H1 (cell line): ENCODE measurements around the gene HTR3B. TPM values are rescaled to one million over a fixed set of nuclear protein-coding genes. Genes with fewer than 3 reads are reported as not detected.

Source experiments
- CTCF ChIA-PET: fragments of 300-600 bp; sonication (Branson Sonifier 250); formaldehyde crosslinking; loops from one replicate; lab custom pipeline; 2021; ENCODE audit not compliant: partially characterized antibody; lab: Charles Lee
- POLR2A ChIA-PET: fragments of 300-600 bp; sonication (Branson Sonifier 250); formaldehyde crosslinking; loops from one replicate; lab custom pipeline; 2021; ENCODE audit warnings: inconsistent platforms; ENCODE audit not compliant: partially characterized antibody; lab: Charles Lee
- DNase-seq, 2 experiments: peaks; one replicate each; pipeline versions ENCODE4 v3.0.0 to v3.0.0-alpha.2; 2010 to 2022; ENCODE audit warnings: low spot score in 2 of 2, low read depth in 1 of 2, mixed read lengths in 1 of 2
- FAIRE-seq: peaks from 2 replicates; lab custom pipeline; 2011; peaks lifted over from hg19 to GRCh38; lab: Jason Lieb, UNC
- H2AFZ ChIP-seq: 2 replicates; pipeline ENCODE4 v1.8.1; 2012; ENCODE audit warnings: low read length, inconsistent platforms
- H2AK5ac ChIP-seq: 2 replicates; pipeline ENCODE4 v1.6.1; 2013; ENCODE audit warnings: low read depth, low read length
- H2BK120ac ChIP-seq: replicated peaks from 2 replicates; pipeline ENCODE3; 2013; ENCODE audit warnings: low read depth, low read length, inconsistent platforms
- H2BK12ac ChIP-seq: 2 replicates; pipeline ENCODE4 v1.6.1; 2013; ENCODE audit warnings: low read depth, low read length
- H2BK15ac ChIP-seq: 2 replicates; pipeline ENCODE4 v1.6.1; 2013; ENCODE audit warnings: low read length
- H2BK20ac ChIP-seq: 2 replicates; pipeline ENCODE4 v1.6.1; 2013; ENCODE audit warnings: low read length
- H2BK5ac ChIP-seq: 2 replicates; pipeline ENCODE4 v1.6.1; 2013; ENCODE audit warnings: low read depth, low read length
- H3K14ac ChIP-seq: 2 replicates; pipeline ENCODE4 v1.6.1; 2013; ENCODE audit warnings: inconsistent platforms; ENCODE audit not compliant: insufficient read length
- H3K18ac ChIP-seq: 2 replicates; pipeline ENCODE4 v1.6.1; 2013; ENCODE audit warnings: low read length; ENCODE audit errors: extremely low read depth
- H3K23ac ChIP-seq: 2 replicates; pipeline ENCODE4 v1.6.1; 2013; ENCODE audit warnings: inconsistent platforms; ENCODE audit not compliant: insufficient read length
- H3K23me2 ChIP-seq: 2 replicates; pipeline ENCODE4 v1.6.1; 2013; ENCODE audit warnings: low read depth, low read length
- H3K27ac ChIP-seq: 2 replicates; pipeline ENCODE4 v1.6.1; 2011; ENCODE audit warnings: low read depth, low read length, inconsistent platforms
- H3K27me3 ChIP-seq, 4 experiments: replicated peaks in 1 of 4; 1 replicate in 1 of 4; 2 replicates in 3 of 4; pipeline versions ENCODE4 v1.6.1 to v1.8.1; 2011 to 2013; ENCODE audit warnings: low read length in 3 of 4, mild to moderate bottlenecking in 3 of 4, inconsistent platforms in 2 of 4, mixed read lengths in 2 of 4, moderate library complexity in 1 of 4; ENCODE audit not compliant: control insufficient read depth in 3 of 4, insufficient read depth in 3 of 4; ENCODE audit errors: extremely low read depth in 1 of 4
- H3K36me3 ChIP-seq, 4 experiments: 2 replicates each; pipeline versions ENCODE4 v1.6.1 to v1.8.1; 2011 to 2013; ENCODE audit warnings: mild to moderate bottlenecking in 4 of 4, low read length in 3 of 4, moderate library complexity in 2 of 4, control low read depth in 1 of 4, inconsistent platforms in 1 of 4; ENCODE audit not compliant: insufficient read depth in 4 of 4, control insufficient read depth in 2 of 4
- H3K4ac ChIP-seq: replicated peaks from 2 replicates; pipeline ENCODE3; 2013; ENCODE audit warnings: low read length, low read depth, mixed read lengths, inconsistent platforms; ENCODE audit not compliant: insufficient read length
- H3K4me1 ChIP-seq, 4 experiments: replicated peaks in 1 of 4; 1 replicate in 1 of 4; 2 replicates in 3 of 4; pipeline versions ENCODE4 v1.6.1 to v1.8.1; 2011 to 2013; ENCODE audit warnings: low read length in 3 of 4, inconsistent platforms in 2 of 4, mixed read lengths in 1 of 4; ENCODE audit not compliant: insufficient read depth in 4 of 4, control insufficient read depth in 3 of 4
- H3K4me2 ChIP-seq, 2 experiments: 2 replicates each; pipeline versions ENCODE4 v1.6.1 to v1.8.1; 2011 to 2013; ENCODE audit warnings: low read depth in 2 of 2, low read length in 2 of 2, control low read depth in 1 of 2, inconsistent platforms in 1 of 2, mild to moderate bottlenecking in 1 of 2; ENCODE audit not compliant: insufficient read depth in 1 of 2
- H3K4me3 ChIP-seq, 4 experiments: fragments of 200-600, 300-600 bp in 1 of 4; sonication (generic), shearing (Covaris generic), sonication (Bioruptor Twin) in 1 of 4; 2 replicates each; pipeline versions ENCODE4 v1.5.1 to v1.8.1; 2011 to 2016; ENCODE audit warnings: low read length in 4 of 4, low read depth in 3 of 4, control low read depth in 2 of 4, inconsistent platforms in 2 of 4, mild to moderate bottlenecking in 2 of 4, mixed read lengths in 1 of 4, moderate library complexity in 1 of 4; ENCODE audit not compliant: insufficient read depth in 2 of 4; ENCODE audit errors: extremely low read depth in 1 of 4
- H3K56ac ChIP-seq: replicated peaks from 2 replicates; pipeline ENCODE3; 2013; ENCODE audit warnings: low read depth, mild to moderate bottlenecking, mixed read lengths, low read length, inconsistent platforms; ENCODE audit not compliant: insufficient read length
- H3K79me1 ChIP-seq: 2 replicates; pipeline ENCODE4 v1.6.1; 2013; ENCODE audit warnings: low read depth, low read length, control low read depth
- H3K79me2 ChIP-seq, 2 experiments: 2 replicates each; pipeline versions ENCODE4 v1.6.1 to v1.8.1; 2012 to 2013; ENCODE audit warnings: low read length in 2 of 2, mild to moderate bottlenecking in 2 of 2, inconsistent platforms in 1 of 2; ENCODE audit not compliant: insufficient read depth in 2 of 2, control insufficient read depth in 1 of 2
- H3K9ac ChIP-seq, 4 experiments: replicated peaks in 1 of 4; 1 replicate in 1 of 4; 2 replicates in 3 of 4; pipeline versions ENCODE4 v1.6.1 to v1.8.1; 2011 to 2013; ENCODE audit warnings: low read depth in 3 of 4, low read length in 3 of 4, control low read depth in 2 of 4, mild to moderate bottlenecking in 2 of 4, moderate library complexity in 2 of 4, inconsistent platforms in 1 of 4; ENCODE audit errors: extremely low read depth in 1 of 4
- H3K9me3 ChIP-seq, 2 experiments: 2 replicates each; pipeline versions ENCODE4 v1.6.1 to v1.8.1; 2012 to 2013; ENCODE audit warnings: mild to moderate bottlenecking in 2 of 2, moderate library complexity in 2 of 2, control low read depth in 1 of 2, inconsistent platforms in 1 of 2, low read depth in 1 of 2, low read length in 1 of 2, mixed read lengths in 1 of 2; ENCODE audit not compliant: insufficient read depth in 2 of 2
- H4K20me1 ChIP-seq, 2 experiments: replicated peaks in 1 of 2; 2 replicates each; pipeline versions ENCODE3 to v1.8.1; 2011 to 2013; ENCODE audit warnings: inconsistent platforms in 2 of 2, low read length in 2 of 2, mild to moderate bottlenecking in 1 of 2; ENCODE audit not compliant: insufficient read depth in 2 of 2, control insufficient read depth in 1 of 2
- H4K5ac ChIP-seq: 2 replicates; pipeline ENCODE4 v1.6.1; 2013; ENCODE audit warnings: low read length, low read depth, mixed read lengths, inconsistent platforms; ENCODE audit not compliant: insufficient read length
- H4K8ac ChIP-seq: 2 replicates; pipeline ENCODE4 v1.8.0; 2013; ENCODE audit warnings: mild to moderate bottlenecking, moderate library complexity, low read length, inconsistent platforms; ENCODE audit not compliant: insufficient read depth; ENCODE audit errors: extremely low read depth
- H4K91ac ChIP-seq: replicated peaks from 2 replicates; pipeline ENCODE3; 2013; ENCODE audit warnings: low read length, mixed read lengths, inconsistent platforms; ENCODE audit not compliant: insufficient read length
- CEBPB ChIP-seq: IDR thresholded peaks from 2 replicates; pipeline ENCODE4 v1.6.1; 2012; ENCODE audit warnings: low read depth, low read length
- KDM4A ChIP-seq: IDR thresholded peaks from one replicate; pipeline ENCODE4 v1.7.1; 2012; ENCODE audit warnings: low read depth, mild to moderate bottlenecking, moderate library complexity, low read length, inconsistent platforms; ENCODE audit not compliant: severe bottlenecking
- RNF2 ChIP-seq: fragments of 200-900, 300-1000 bp; sonication (generic); IDR thresholded peaks from 2 replicates; pipeline ENCODE4 v1.7.1; 2016; ENCODE audit warnings: borderline replicate concordance, low read depth, mild to moderate bottlenecking, antibody characterized with exemption, low read length; ENCODE audit not compliant: poor library complexity, severe bottlenecking; ENCODE audit errors: missing control alignments
- SUZ12 ChIP-seq: fragments of 200-600 bp; sonication (generic); IDR thresholded peaks from 2 replicates; pipeline ENCODE4 v1.6.1; 2012; ENCODE audit warnings: mild to moderate bottlenecking, inconsistent platforms, low read length, moderate library complexity, mixed read lengths
- WGBS, 2 experiments: shearing (Covaris generic) in 1 of 2; methylation state at CpG; one replicate each; pipeline versions ENCODE4 v1.1.6 to v1.1.7; 2013 to 2015; ENCODE audit warnings: low lambda C conversion rate in 2 of 2, mixed read lengths in 2 of 2, inconsistent platforms in 1 of 2, low coverage in 1 of 2, missing lambda C conversion rate in 1 of 2; ENCODE audit not compliant: insufficient replicate concordance in 2 of 2, insufficient coverage in 1 of 2, insufficient read length in 1 of 2; ENCODE audit errors: extremely low coverage in 1 of 2, missing lambda C conversion rate in 1 of 2; 5-methylcytosine and 5-hydroxymethylcytosine counted together
- polyA plus RNA-seq, 7 experiments: library from polyadenylated mRNA; depleted of rRNA in 3 of 7; stranded (reverse) in 5 of 7; unstranded in 2 of 7; fragments of >200 nt in 5 of 7; fragments of 200-250 nt in 2 of 7; gene quantifications; 1 replicate in 5 of 7; 2 replicates in 1 of 7; 4 replicates in 1 of 7; pipeline versions ENCODE4 v1.2.1 to v1.2.3, GENCODE V29; 2011 to 2013; ENCODE audit warnings: missing spikeins in 2 of 7, mixed read lengths in 2 of 7
- total RNA-seq: library from RNA; stranded (reverse); fragmentation: NEBNext Ultra II Directional; extraction: Animal tissue kit (Norgen Biotek cat#: 25700); gene quantifications from 2 replicates; pipeline ENCODE4 v1.2.1, GENCODE V29; 2021

Gene HTR3B
- total and polyA plus RNA-seq, 2 of the 8 experiments (the other 6 are each of a cell fraction or from before 2014, with no cell fraction given) = not detected

GRCh38 chr11:113874581-113875233 lies 29.9 kb upstream of the HTR3B start:
- TF ChIP-seq RNF2 (no peak), KDM4A (no peak), CEBPB (no peak), SUZ12 (no peak)
- peaks cover 10% of the 10 kb centered on the region for H3K23me2 ChIP-seq
- ChIA-PET POLR2A (interaction anchor here (0.6 to 8.0 kb wide), 11 partner anchors 13 to 117 kb away, joined by 3 to 91 read pairs (median 3); no protein-coding TSS in a partner anchor), CTCF (interaction anchor here (1.0 to 2.0 kb wide), 3 partner anchors 21 to 69 kb away, joined by 5 to 9 read pairs (median 5); no protein-coding TSS in a partner anchor)
- H3K79me1 ChIP-seq = peaks cover 4% of the 10 kb centered on the region; the same call in 1 of the 2 replicates
- H3K23ac ChIP-seq = no peak overlapping the region
- no peak overlapping the region for H2AK5ac ChIP-seq
- H3K14ac ChIP-seq = no peak overlapping the region
- H3K27ac ChIP-seq = no peak overlapping the region
- H3K9me3 ChIP-seq = no peaks in the 10 kb centered on the region; a peak in 1 of 4 replicates
- DNase-seq (no peak), FAIRE-seq (no peak)
- H4K8ac ChIP-seq = peak overlapping the region; percentile 71; the same call in 1 of the 2 replicates
- peaks cover 4 to 8% (median 7%) of the 10 kb centered on the region in 4 experiments; a peak in 4 of 7 replicates for H3K4me1 ChIP-seq
- no peak overlapping the region for H3K4ac ChIP-seq
- H2BK20ac ChIP-seq = no peak overlapping the region
- peak overlapping the region; percentile 48 for H4K91ac ChIP-seq
- peaks cover 5 to 9% of the 10 kb centered on the region in 2 experiments for H4K20me1 ChIP-seq
- H2BK120ac ChIP-seq = no peak overlapping the region
- no peak overlapping the region for H2BK15ac ChIP-seq
- peak overlapping the region; percentile 47 for H4K5ac ChIP-seq
- peak overlapping the region; percentile 78 to 100 (median 90) for H3K4me3 ChIP-seq
- peaks cover 0 to 20% (median 0%) of the 10 kb centered on the region in 4 experiments; a peak in 2 of 8 replicates for H3K36me3 ChIP-seq
- 0 out of 2 replicates have a peak overlapping the region, but pooled peaks have one; percentile 16 for H2AFZ ChIP-seq
- no peak overlapping the region for H2BK12ac ChIP-seq
- H2BK5ac ChIP-seq = 0 out of 2 replicates have a peak overlapping the region, but pooled peaks have one; percentile 37
- H3K27me3 ChIP-seq = no peaks in the 10 kb centered on the region
- peak overlapping the region; percentile 70 to 75 for H3K4me2 ChIP-seq
- H3K56ac ChIP-seq = peak overlapping the region; percentile 66
- H3K79me2 ChIP-seq = peaks cover 9 to 54% of the 10 kb centered on the region in 2 experiments
- H3K18ac ChIP-seq = 0 out of 2 replicates have a peak overlapping the region, but pooled peaks have one; percentile 1
- 2% methylated on average over 19 of the region's 19 CpGs; no CpG with 5 or more reads in 1 of the 2 experiments for WGBS, 2 experiments
- H3K9ac ChIP-seq = peak overlapping the region; percentile 57 to 91 (median 68); a peak in 6 of 7 replicates
